ENCODE results near the gene PGA4.

DNA sequence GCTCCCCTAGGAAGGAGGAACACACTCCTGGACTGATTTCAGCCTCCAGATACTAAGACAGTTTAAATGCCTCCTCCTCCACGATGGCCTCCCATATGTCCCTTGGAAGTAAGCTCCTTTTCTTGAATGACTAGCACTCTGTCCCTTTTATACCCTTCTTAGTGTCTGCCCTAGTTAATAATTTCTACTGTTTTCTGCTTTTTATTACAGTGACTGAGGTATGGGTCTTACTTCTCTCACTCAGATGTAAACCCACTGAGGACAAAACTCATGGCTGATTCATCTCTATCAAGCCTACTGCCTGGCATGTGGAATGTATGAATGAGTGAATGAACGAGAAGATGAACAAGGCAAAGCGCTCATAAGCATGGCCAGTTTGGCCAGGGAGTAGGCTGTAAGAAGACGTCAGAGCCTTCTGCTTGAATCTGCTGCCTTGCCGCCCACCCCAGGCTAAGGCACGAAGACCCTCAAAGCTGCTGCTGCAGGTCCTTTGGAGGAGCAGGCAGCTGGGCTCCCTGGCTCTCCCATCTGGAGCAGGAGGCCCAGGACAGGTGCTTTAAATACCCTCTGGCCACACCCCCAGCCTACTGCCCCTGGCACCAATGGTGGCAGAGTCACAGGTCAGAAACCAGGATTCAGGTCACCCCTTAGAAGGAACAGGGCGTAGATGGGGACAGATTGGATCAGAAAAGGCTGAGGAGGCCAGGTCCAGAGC lies 27.0 kb upstream of the PGA4 start:
- TF ChIP-seq POLR2A (IDR thresholded peaks at IDR 0.05; ENCODE audit: low read length) = no peak
- no peak for TF ChIP-seq GATA1 (IDR thresholded peaks at IDR 0.05; ENCODE audit: low read depth, low read length)

Data from erythroblast (primary cell).